Caco-2 (cell line): ENCODE results near the gene NTN4. TPM values are rescaled to one million over a fixed set of nuclear protein-coding genes. Genes with fewer than 3 reads are reported as not detected.

Source experiments
- BruUV-seq: library from RNA; stranded (reverse); fragments of 400-500 nt; replicated peaks from 2 replicates; lab custom pipeline; 2021; lab: Mats Ljungman, UMichigan
- CTCF ChIA-PET: fragments of 300-600 bp; sonication (Branson Sonifier 250); formaldehyde crosslinking; loops from one replicate; lab custom pipeline; 2022; ENCODE audit warnings: antibody characterized with exemption; lab: Charles Lee
- POLR2A ChIA-PET: fragments of 300-600 bp; sonication (Branson Sonifier 250); formaldehyde crosslinking; loops from one replicate; lab custom pipeline; 2022; ENCODE audit warnings: antibody characterized with exemption; lab: Charles Lee
- DNase-seq, 2 experiments: peaks; one replicate each; pipeline versions ENCODE4 v3.0.0 to v3.0.0-alpha.2; 2020 to 2022
- H3K27me3 ChIP-seq: replicated peaks from 2 replicates; pipeline ENCODE4 v1.6.0; 2011; ENCODE audit warnings: low read length; ENCODE audit not compliant: control insufficient read depth, insufficient read depth
- H3K36me3 ChIP-seq: 2 replicates; pipeline ENCODE4 v1.5.1; 2011; ENCODE audit warnings: low read length; ENCODE audit not compliant: control insufficient read depth, insufficient read depth
- H3K4me1 ChIP-seq: fragments of 250-450 bp; sonication (Bioruptor Pico); 2 replicates; pipeline ENCODE4 v1.5.1; 2020; ENCODE audit warnings: mild to moderate bottlenecking
- H3K4me3 ChIP-seq: 2 replicates; pipeline ENCODE4 v1.5.1; 2011; ENCODE audit warnings: low read depth, mild to moderate bottlenecking, control low read depth, low read length
- H3K9me3 ChIP-seq: fragments of 250-450 bp; sonication (Bioruptor Pico); 2 replicates; pipeline ENCODE4 v1.5.1; 2020; ENCODE audit warnings: mild to moderate bottlenecking, moderate library complexity
- H3K27ac Mint-ChIP-seq: one replicate; pipeline ENCODE4 v1.8.0; 2022; ENCODE audit warnings: mixed read lengths; ENCODE audit not compliant: unreplicated experiment
- H3K27me3 Mint-ChIP-seq: one replicate; pipeline ENCODE4 v1.8.0; 2022; ENCODE audit warnings: mixed read lengths; ENCODE audit not compliant: insufficient read depth, unreplicated experiment
- H3K36me3 Mint-ChIP-seq: one replicate; pipeline ENCODE4 v1.8.0; 2022; ENCODE audit warnings: mild to moderate bottlenecking, mixed read lengths; ENCODE audit not compliant: insufficient read depth, unreplicated experiment
- H3K4me1 Mint-ChIP-seq: one replicate; pipeline ENCODE4 v1.8.0; 2022; ENCODE audit warnings: low read depth, mixed read lengths; ENCODE audit not compliant: unreplicated experiment
- H3K4me3 Mint-ChIP-seq: one replicate; pipeline ENCODE4 v1.8.0; 2022; ENCODE audit warnings: mild to moderate bottlenecking, moderate library complexity, mixed read lengths; ENCODE audit not compliant: unreplicated experiment
- H3K9me3 Mint-ChIP-seq: one replicate; pipeline ENCODE4 v1.8.0; 2022; ENCODE audit warnings: mixed read lengths; ENCODE audit not compliant: unreplicated experiment
- CTCF ChIP-seq, 2 experiments: fragments of 200-600 bp in 1 of 2; IDR thresholded peaks; 1 replicate in 1 of 2; 2 replicates in 1 of 2; pipeline versions ENCODE4 v1.5.1 to v1.8.0; 2011 to 2022; ENCODE audit warnings: antibody characterized with exemption in 1 of 2, control low read depth in 1 of 2, inconsistent platforms in 1 of 2, low read depth in 1 of 2, low read length in 1 of 2, mild to moderate bottlenecking in 1 of 2, moderate library complexity in 1 of 2; ENCODE audit not compliant: insufficient read depth in 1 of 2, severe bottlenecking in 1 of 2, unreplicated experiment in 1 of 2
- intact Hi-C: fragments of 100-400 bp; cut with micrococcal nuclease; formaldehyde crosslinking; loops from one replicate; pipeline ENCODE4 v1.10.0; 2022; ENCODE audit not compliant: unreplicated experiment
- total RNA-seq: library from RNA; stranded (reverse); gene quantifications from 2 replicates; pipeline ENCODE4 v1.2.3, GENCODE V29; 2022

NTN4 gene
- total RNA-seq, 1 experiment from 2014 or later, result 54.1 TPM

- no peak overlapping the region for H3K4me3 ChIP-seq
- no TSS peak for BruUV-seq
- CTCF ChIA-PET, result no interaction called here
- Mint-ChIP-seq H3K9me3 (no peaks in the 10 kb centered on the region), H3K27ac (no peak overlapping the region), H3K4me3 (no peak overlapping the region), H3K27me3 (no peaks in the 10 kb centered on the region), H3K36me3 (no peaks in the 10 kb centered on the region), H3K4me1 (peaks cover 8% of the 10 kb centered on the region)
- intact Hi-C loops, result no loop called here
- H3K4me1 ChIP-seq, result peaks cover 31% of the 10 kb centered on the region
- DNase-seq, result no peak
- peaks cover 2% of the 10 kb centered on the region; the same call in 1 of the 2 replicates for H3K9me3 ChIP-seq
- H3K27me3 ChIP-seq, result no peaks in the 10 kb centered on the region
- TF ChIP-seq CTCF (IDR thresholded peaks at IDR 0.05; ENCODE audit: insufficient read depth in 1 of 2, low read depth in 1 of 2, low read length in 1 of 2, severe bottlenecking in 1 of 2, unreplicated experiment in 1 of 2), result no peak
- H3K36me3 ChIP-seq, result no peaks in the 10 kb centered on the region
- POLR2A ChIA-PET, result no interaction called here
Measured at GRCh38 chr12:95614390-95614982, 176.1 kb downstream of the NTN4 start.

GRCh38 chr12:95613021-95613420 is 177.5 kb downstream of the NTN4 start:
- no peaks in the 10 kb centered on the region for H3K36me3 ChIP-seq
- H3K4me1 ChIP-seq, result peaks cover 31% of the 10 kb centered on the region
- no peaks in the 10 kb centered on the region for H3K27me3 ChIP-seq
- H3K27me3 Mint-ChIP-seq, result no peaks in the 10 kb centered on the region
- no peak overlapping the region for H3K27ac Mint-ChIP-seq
- no peak for DNase-seq
- H3K9me3 Mint-ChIP-seq, result no peaks in the 10 kb centered on the region
- peaks cover 2% of the 10 kb centered on the region; the same call in 1 of the 2 replicates for H3K9me3 ChIP-seq
- TF ChIP-seq CTCF (IDR thresholded peaks at IDR 0.05; ENCODE audit: insufficient read depth in 1 of 2, low read depth in 1 of 2, low read length in 1 of 2, severe bottlenecking in 1 of 2, unreplicated experiment in 1 of 2), result no peak
- no peak overlapping the region for H3K4me3 Mint-ChIP-seq
- H3K4me1 Mint-ChIP-seq, result peaks cover 8% of the 10 kb centered on the region
- no peaks in the 10 kb centered on the region for H3K36me3 Mint-ChIP-seq
- no peak overlapping the region for H3K4me3 ChIP-seq
- BruUV-seq, result no TSS peak
- intact Hi-C loops, result no loop called here
- ChIA-PET CTCF (interaction anchor here (0.6 kb wide), 1 partner anchor 999 kb away, joined by 5 read pairs; no protein-coding TSS in a partner anchor), POLR2A (no interaction called here)

- intact Hi-C loops, result no loop called here
- DNase-seq, result peak in 1 of 2 experiments; percentile 39
- CTCF ChIA-PET, result interaction anchor here (0.7 kb wide), 1 partner anchor 37 kb away, joined by 3 read pairs; no protein-coding TSS in a partner anchor
- Mint-ChIP-seq H3K9me3 (no peaks in the 10 kb centered on the region), H3K27me3 (no peaks in the 10 kb centered on the region), H3K27ac (no peak overlapping the region), H3K4me3 (no peak overlapping the region), H3K4me1 (peaks cover 8% of the 10 kb centered on the region), H3K36me3 (no peaks in the 10 kb centered on the region)
- TF ChIP-seq CTCF (IDR thresholded peaks at IDR 0.05; ENCODE audit: insufficient read depth in 1 of 2, low read depth in 1 of 2, low read length in 1 of 2, severe bottlenecking in 1 of 2, unreplicated experiment in 1 of 2), result no peak
- Histone ChIP-seq H3K9me3 (peaks cover 2% of the 10 kb centered on the region; the same call in 1 of the 2 replicates), H3K27me3 (no peaks in the 10 kb centered on the region), H3K4me3 (no peak overlapping the region), H3K4me1 (peaks cover 31% of the 10 kb centered on the region), H3K36me3 (no peaks in the 10 kb centered on the region)
- POLR2A ChIA-PET, result no interaction called here
- BruUV-seq, result no TSS peak
Measured at GRCh38 chr12:95611676-95612309, 178.8 kb downstream of the NTN4 start.
